Kidney (tissue), 14 donors: ENCODE data around the gene GTF3C1. TPM values are rescaled to one million over a fixed set of nuclear protein-coding genes. Genes with fewer than 3 reads are reported as not detected.
A peak's percentile ranks its signal among the peaks of the same experiment; 100 is the strongest.

Experiments used
- DNase-seq, 5 donors: peaks; one replicate each; pipeline ENCODE4 v3.0.0-alpha.2; 2013 to 2020
- FAIRE-seq: peaks from 2 replicates; lab custom pipeline; 2012; peaks lifted over from hg19 to GRCh38; lab: Jason Lieb, UNC
- H3K27ac ChIP-seq, 2 donors: one replicate each; pipeline ENCODE4 v1.7.0; 2013; ENCODE audit warnings: low read depth in 2 of 2, low read length in 2 of 2, inconsistent platforms in 1 of 2
- H3K27me3 ChIP-seq: one replicate; pipeline ENCODE4 v1.7.1; 2013; ENCODE audit warnings: low read length, inconsistent platforms; ENCODE audit not compliant: control insufficient read depth, insufficient read depth
- H3K36me3 ChIP-seq, 3 donors: one replicate each; pipeline versions ENCODE4 v1.7.0 to v1.7.1; 2013; ENCODE audit warnings: low read length in 3 of 3, control low read depth in 1 of 3, inconsistent platforms in 1 of 3; ENCODE audit not compliant: insufficient read depth in 3 of 3, control insufficient read depth in 2 of 3
- H3K4me1 ChIP-seq, 3 donors: one replicate each; pipeline versions ENCODE4 v1.7.0 to v1.7.1; 2013; ENCODE audit warnings: low read length in 3 of 3, inconsistent platforms in 1 of 3, low read depth in 1 of 3; ENCODE audit not compliant: control insufficient read depth in 2 of 3, insufficient read depth in 2 of 3
- H3K4me3 ChIP-seq, 3 donors: one replicate each; pipeline versions ENCODE4 v1.7.0 to v1.8.1; 2013; ENCODE audit warnings: low read length in 3 of 3, control low read depth in 1 of 3, inconsistent platforms in 1 of 3
- H3K9ac ChIP-seq, 3 donors: one replicate each; pipeline versions ENCODE4 v1.7.0 to v1.7.1; 2013; ENCODE audit warnings: low read length in 3 of 3, control low read depth in 1 of 3, inconsistent platforms in 1 of 3
- H3K9me3 ChIP-seq, 3 donors: one replicate each; pipeline versions ENCODE4 v1.7.0 to v1.7.1; 2013; ENCODE audit warnings: low read length in 3 of 3, control low read depth in 1 of 3, inconsistent platforms in 1 of 3; ENCODE audit not compliant: control insufficient read depth in 2 of 3, insufficient read depth in 1 of 3
- CTCF ChIP-seq: IDR thresholded peaks from 3 replicates; pipeline ENCODE4 v1.5.1; 2012; ENCODE audit warnings: mild to moderate bottlenecking, moderate library complexity, borderline replicate concordance; ENCODE audit not compliant: insufficient read depth; ENCODE audit errors: extremely low read depth
- intact Hi-C: fragments of 100-400 bp; cut with DNase I; formaldehyde crosslinking; loops from one replicate; pipeline ENCODE4 v1.11.1; 2022
- polyA plus RNA-seq: library from polyadenylated mRNA; stranded (reverse); fragments of 350-450 nt; fragmentation: Illumina TruSeq; extraction: RNeasy Lipid Tissue Mini Kit (QIAGEN cat#74804); gene quantifications from one replicate; pipeline ENCODE4 v1.2.3, GENCODE V29; 2014; ENCODE audit warnings: low read depth, low replicate concordance; ENCODE audit not compliant: insufficient read depth
- total RNA-seq: library from RNA; stranded (reverse); fragmentation: NEBNext Ultra II Directional; extraction: Animal tissue kit (Norgen Biotek cat#: 25700); gene quantifications from one replicate; pipeline ENCODE4 v1.2.1, GENCODE V29; 2021
- donor health status: control.
- donor health status: control.
- donor health status: control.
- donor health status: control.
- donor health status: control.
- donor health status: DM: yes; HTN: yes; CAD: no.
- donor health status: Normal renal cell carcinoma (clear cell type).

GTF3C1 gene
- total and polyA plus RNA-seq, 2 donors from 2014 or later = 59.0 to 81.7 TPM

- Histone ChIP-seq H3K27me3 (no peaks in the 10 kb centered on the region), H3K27ac (no peak overlapping the region), H3K4me3 (no peak overlapping the region), H3K4me1 (peaks cover 0 to 3% (median 0%) of the 10 kb centered on the region in 3 donors), H3K9me3 (no peaks in the 10 kb centered on the region), H3K36me3 (peaks cover 0 to 74% (median 42%) of the 10 kb centered on the region in 3 donors), H3K9ac (no peak overlapping the region)
- no peak for TF ChIP-seq CTCF
- intact Hi-C loops = no loop called here
- DNase-seq (peak in 1 of 5 donors; percentile 37), FAIRE-seq (no peak)
Observed at GRCh38 chr16:27476240-27476639, 73.5 kb downstream of the GTF3C1 start.

DNA sequence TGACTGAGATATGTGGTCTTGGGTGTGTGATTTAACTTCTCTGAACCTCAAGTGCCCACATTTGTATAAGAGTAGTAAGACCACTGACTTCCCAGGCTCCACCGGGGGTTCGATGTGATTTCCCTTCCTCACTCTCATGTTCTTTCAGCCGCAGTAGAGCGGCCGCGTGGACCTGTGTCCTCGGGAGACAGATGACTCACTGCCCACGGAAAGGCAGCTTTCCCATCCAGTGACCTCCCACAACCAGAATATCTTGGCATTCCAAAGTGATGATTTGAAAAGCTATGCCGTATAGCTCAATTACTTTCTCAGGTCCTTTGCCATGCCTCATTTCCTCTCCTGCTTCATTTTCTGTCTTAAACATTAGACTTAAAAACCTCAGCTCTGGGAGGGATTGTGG, 74.2 kb downstream of the GTF3C1 start:
- H3K36me3 ChIP-seq = peaks cover 0 to 74% (median 42%) of the 10 kb centered on the region in 3 donors
- peak in 1 of 5 donors; percentile 55 for DNase-seq
- no peaks in the 10 kb centered on the region for H3K27me3 ChIP-seq
- intact Hi-C loops = no loop called here
- H3K4me1 ChIP-seq = peaks cover 0 to 3% (median 0%) of the 10 kb centered on the region in 3 donors
- H3K9me3 ChIP-seq = no peaks in the 10 kb centered on the region
- no peak overlapping the region for H3K9ac ChIP-seq
- H3K4me3 ChIP-seq = no peak overlapping the region
- no peak for FAIRE-seq
- no peak overlapping the region for H3K27ac ChIP-seq
- TF ChIP-seq CTCF = no peak

GRCh38 chr16:27474921-27475320, 74.8 kb downstream of the GTF3C1 start:
- H3K4me1 ChIP-seq = peaks cover 0 to 6% (median 0%) of the 10 kb centered on the region in 3 donors
- H3K4me3 ChIP-seq = no peak overlapping the region
- no peak overlapping the region for H3K9ac ChIP-seq
- no peak for FAIRE-seq
- peak in 1 of 5 donors; percentile 65 for DNase-seq
- H3K9me3 ChIP-seq = no peaks in the 10 kb centered on the region
- no peak overlapping the region for H3K27ac ChIP-seq
- intact Hi-C loops = no loop called here
- no peak for TF ChIP-seq CTCF
- H3K27me3 ChIP-seq = no peaks in the 10 kb centered on the region
- H3K36me3 ChIP-seq = peaks cover 0 to 75% (median 42%) of the 10 kb centered on the region in 3 donors

DNA sequence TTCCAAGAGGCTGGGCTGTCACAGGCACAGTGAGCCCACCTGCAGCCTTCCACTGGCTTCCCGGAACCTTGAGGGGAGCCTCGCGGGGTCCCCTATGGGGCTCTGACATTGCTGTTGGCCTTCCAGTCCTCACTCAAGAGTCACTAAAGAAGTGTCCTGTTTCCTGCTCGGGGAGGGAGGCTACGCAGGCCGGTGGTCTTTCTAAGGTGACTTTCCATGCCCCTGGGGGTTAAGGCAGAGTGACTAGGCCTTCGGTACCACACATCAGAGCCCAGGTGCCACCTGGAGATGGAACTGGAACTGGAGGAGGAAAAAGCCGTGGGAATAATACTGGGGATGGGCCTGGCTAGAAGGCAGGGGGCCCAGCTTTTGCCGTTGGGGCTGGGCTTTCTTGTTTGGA, 75.7 kb downstream of the GTF3C1 start:
- Histone ChIP-seq H3K4me1 (peaks cover 0 to 6% (median 0%) of the 10 kb centered on the region in 3 donors), H3K9me3 (no peaks in the 10 kb centered on the region), H3K27me3 (no peaks in the 10 kb centered on the region), H3K4me3 (no peak overlapping the region), H3K36me3 (peaks cover 0 to 81% (median 51%) of the 10 kb centered on the region in 3 donors), H3K27ac (no peak overlapping the region), H3K9ac (no peak overlapping the region)
- TF ChIP-seq CTCF = no peak
- intact Hi-C loops = no loop called here
- DNase-seq (peak in 1 of 5 donors; percentile 41), FAIRE-seq (no peak)
